GM18868 (cell line): ENCODE measurements around the gene FAM72D.
"Not testable (repeated sequence)": the region's sequence is repeated elsewhere in the genome, so short reads cannot be mapped to it uniquely, and the experiment has no call there.

Source experiments
- ATAC-seq: cut with Tn5 transposase; IDR thresholded peaks from one replicate; pipeline ENCODE4 v1.9.1; 2021; ENCODE audit warnings: mild to moderate bottlenecking, moderate library complexity; ENCODE audit not compliant: unreplicated experiment

FAM72D gene

DNA sequence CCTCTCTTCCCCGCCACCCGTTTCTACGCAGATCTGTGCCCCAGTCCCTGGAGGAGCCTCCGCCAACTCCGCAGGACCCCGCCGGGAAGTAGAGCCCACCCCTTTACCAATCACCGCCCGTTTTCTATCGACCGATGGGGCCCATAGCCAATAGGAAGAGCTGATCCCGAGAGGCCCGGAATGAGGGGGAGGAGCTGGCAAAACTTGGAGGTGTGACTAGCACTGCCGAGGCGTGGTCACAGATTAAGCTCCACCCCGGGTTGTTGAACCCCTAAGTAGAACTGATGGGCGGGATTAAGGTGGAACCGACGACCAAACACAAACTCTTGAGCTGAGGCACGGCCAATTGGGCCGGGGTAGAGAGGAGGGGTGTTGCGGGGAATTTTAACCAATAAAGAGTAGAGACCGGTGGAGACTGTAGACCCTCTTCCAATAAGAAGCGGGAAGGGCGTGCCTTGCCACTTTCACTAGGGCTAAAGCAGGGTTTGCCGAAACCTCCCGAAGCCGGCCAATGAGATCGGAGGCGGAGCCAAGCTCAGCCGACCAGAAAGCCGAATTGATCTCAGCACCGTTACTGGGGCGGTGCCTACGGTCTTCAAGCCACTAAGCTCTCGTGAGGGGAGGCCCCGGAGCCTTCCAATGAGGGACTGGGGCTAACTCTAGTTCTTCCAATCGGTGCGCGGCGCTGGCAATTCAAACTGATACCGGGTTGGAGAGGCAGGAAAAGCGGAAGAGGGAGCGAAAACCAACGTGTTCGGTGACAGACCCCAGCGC, at the start of gene FAM72D, which contains the start of gene SRGAP2B:
Gene FAM72D, plus strand, starts transcription at position 691 of the 774 bp plus-strand sequence. CDS start 874 bp downstream, outside the sequence.
Gene SRGAP2B, minus strand, starts transcription at position 45 of the 774 bp plus-strand sequence. CDS start 2,427 bp downstream, outside the sequence.
- peak; percentile 88 for ATAC-seq

DNA sequence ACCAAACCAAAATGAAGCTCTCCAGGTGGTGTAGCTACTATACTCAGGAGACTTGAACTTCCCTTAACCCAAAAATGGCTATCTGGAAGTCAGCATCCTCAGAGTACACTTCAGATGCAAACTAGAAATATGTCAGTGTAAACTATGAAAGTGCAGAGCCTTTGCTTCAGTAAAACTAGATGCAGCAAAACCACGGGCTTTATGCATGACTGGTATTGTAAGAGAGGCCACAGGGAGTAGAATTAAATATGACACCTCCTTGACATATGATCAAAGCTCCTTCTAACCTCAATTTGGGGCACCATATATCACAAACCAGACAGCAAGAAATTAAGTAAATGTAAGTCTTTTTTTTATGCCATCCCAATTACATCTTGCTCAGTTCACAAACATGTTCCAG, 48.2 kb upstream of the FAM72D start:
- peak; percentile 89 for ATAC-seq

DNA sequence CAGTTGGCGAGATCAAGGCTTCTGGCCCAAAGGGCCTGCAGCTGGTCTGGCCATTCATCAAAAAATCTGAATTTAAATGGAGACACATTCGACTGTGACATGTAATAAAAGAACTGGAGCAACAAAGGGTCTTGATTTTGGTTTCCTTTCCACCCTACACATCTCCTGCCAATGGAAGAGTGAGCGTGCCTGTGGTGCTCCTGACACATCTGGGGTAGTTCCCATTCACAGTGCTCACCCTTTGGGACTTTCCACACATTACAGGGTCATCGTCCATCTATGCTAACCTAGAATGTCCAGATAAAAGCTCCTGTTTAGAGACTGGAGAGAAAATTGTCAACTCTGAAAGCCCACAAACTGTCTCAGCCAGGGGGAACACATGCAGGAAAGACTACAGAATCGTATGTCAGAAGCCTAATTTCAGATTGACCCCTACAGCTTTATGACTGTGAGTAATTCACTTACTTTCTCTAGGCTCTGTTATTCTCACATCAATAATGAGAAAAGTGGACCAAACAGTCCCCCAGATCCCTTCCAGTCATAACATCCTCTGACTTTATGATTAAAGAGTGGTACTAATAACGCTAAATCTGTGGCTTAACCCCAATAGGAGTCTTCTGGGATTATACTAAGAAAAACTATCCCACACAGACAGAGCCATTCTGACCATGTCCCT, 47.5 kb upstream of the FAM72D start:
- not testable (repeated sequence) for ATAC-seq

DNA sequence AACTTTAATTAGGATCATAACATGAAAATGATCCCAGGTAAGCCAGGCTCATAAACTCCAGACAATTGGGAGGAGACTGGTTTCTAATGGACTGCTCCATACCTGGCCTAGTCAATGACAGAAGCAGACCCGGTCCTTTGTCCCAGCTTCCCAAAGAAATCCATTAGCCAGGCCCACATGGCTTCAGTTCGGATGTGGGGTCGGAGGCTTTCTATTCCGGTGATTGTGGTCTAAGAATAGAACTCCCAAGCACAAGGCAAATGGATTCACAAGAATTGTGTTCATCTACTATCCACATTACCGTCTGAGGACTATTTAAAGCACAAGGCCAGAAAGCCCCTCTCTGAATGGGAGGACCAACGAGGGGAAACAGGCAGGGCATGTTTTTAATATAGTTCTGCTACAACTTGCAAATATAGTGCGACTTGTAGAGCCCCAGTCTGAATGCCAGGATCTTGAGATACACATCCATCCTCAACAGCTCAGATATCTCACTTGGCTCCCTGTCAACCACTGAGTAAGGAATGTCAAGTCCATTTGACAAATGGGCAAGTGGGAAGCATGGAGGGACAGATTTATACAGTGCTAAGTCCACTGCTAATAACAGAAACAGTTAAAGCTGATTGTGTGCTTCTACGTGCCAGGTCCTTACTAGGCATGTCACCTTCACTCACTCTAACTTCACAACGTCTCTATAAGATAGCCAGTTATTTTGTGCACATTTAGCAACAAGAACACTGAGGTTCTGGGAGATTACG, 43.6 kb upstream of the FAM72D start:
- not testable (repeated sequence) for ATAC-seq

DNA sequence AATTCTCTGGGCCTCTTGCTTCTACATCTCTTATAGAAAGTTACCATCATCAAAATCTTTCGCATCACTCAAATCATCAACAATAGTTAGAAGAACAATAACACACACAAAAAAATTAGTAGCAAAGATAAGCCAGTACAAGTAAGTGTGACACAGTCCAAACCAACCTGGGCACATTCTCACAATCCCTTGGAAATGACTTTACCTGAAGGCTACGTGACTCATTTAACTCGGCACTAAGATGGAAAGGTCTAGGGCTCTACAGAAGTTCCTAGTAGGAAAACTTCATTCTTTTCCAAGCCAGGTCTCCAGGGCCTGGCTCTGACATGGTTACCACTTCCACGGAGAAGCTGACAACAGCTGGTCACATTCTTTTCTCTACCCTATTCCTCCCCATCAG, 42.3 kb upstream of the FAM72D start:
- not testable (repeated sequence) for ATAC-seq

DNA sequence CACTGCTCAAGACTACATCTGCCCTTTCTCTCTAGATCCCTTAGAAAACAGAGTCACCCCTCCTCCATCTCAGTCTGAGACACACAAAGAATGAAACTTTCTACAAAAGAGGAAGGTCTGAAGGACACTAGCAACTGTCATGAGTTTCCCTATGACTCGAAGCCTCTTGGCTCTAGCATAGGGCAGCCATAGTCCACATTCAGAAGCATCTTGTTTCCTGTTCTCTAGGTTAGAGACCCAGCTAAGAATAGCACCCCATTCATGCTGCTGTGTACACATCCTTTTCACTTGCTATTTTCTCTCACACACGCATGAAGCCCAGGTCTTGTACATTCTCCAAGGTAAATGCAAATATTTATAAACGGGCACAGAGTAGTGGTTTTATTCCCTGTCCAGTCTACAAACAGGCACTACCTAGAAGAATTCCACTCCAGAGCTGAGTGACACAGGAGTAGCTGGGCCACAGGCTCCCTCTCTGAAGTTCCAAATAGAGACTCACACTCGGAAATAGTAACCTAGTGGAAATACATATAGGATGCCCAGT, 40.5 kb upstream of the FAM72D start:
- ATAC-seq = peak; percentile 99

DNA sequence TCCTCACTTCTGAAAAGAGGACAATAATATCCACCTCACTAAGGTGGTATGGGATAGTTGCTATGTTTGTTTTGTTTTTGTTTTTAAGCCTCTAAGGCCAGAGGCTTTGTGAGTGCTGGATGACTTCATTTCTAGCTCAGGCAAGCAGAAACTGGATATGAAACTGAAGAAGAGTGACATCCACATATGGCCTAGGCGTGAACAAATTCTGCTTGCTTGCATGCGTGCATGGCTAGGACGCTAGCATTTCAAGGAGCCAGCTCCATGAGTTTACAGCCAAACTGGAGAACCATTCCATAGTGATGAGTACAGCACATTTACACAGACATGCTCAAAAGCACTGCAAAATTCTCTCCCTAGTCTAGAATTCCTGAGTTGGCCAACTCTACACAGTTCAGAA, 37.6 kb upstream of the FAM72D start:
- peak; percentile 35 for ATAC-seq

DNA sequence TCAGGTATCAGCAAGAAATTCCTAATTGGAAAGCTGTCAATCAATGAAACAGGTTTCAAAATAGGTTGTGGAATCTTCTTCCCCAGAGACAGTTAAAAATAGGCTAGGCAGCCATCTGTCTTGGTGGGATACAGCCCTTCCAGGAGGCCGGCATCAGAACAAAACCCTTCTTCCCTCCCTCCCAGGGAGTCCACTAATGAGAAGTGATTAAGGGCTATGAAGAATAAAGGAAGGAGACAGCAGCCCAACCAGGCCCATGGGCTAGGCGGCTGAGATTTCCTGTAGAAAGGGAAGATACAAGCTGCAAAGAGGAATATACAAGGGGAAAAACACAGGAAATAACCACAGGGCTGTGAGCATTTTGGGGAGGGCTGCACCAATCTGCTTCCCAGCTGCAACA, 32.5 kb upstream of the FAM72D start:
- not testable (repeated sequence) for ATAC-seq

DNA sequence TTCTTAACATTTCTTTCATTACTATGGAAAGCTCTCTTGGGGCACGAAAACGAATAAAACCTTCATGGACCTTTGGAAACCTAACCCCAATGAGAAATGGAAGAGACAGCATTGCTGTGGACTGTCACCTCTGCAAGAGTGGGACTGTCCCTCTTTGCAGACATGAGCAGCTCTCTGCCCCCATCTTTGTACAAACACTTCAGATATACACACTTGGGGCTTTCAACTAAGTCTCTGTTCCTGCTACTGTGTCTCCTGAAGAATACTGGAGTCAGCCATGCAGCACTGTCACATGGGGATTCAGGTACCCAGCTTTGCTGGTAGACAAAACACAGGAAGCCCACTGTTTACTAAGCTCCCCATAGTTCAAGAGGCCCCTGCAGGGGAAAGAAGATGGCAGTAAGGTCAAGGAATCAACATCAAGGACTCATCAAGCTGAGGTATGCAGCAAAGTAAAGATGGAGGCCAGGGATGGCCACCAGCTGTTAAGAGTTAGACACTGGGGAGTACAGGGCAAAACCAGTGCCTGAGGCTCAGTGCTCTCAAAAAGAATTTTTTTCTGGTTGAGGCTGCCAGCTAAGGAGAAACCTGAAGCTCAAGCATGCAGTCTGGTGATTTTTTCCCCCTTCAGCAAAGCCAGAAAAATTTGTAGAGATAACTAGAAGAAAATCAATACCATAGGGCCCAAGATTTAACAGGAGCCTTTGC, 31.7 kb upstream of the FAM72D start:
- ATAC-seq = not testable (repeated sequence)

DNA sequence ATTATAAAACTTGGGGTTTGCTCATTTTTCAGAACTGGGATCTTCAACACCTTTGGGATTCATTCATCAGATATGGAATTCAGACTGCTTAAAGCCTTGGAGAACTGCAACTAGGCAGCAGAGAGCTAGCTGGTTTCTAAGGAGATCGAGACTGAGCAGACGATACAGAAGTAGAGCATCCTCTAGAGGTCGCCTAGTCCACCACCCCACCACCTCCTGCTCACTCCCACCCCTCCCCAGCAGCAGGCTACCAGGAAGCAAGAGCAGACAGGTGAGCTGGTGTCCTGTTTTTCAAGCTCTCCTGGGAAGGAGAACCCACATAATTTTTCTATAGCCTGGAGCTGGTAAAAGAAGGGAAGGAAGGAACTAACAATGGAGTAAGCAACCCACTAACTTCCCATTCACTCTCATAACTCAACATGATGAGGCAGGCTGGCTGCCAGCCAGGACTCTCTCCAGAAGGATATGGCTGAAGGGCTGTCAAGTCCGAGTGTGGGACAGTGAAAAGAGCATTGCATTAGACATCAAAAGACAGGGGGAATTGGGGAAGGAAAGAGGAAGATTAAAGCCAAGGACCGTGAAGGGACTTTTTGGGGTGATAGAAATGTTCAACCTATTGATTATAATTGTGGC, 30.5 kb upstream of the FAM72D start:
- peak; percentile 86 for ATAC-seq

DNA sequence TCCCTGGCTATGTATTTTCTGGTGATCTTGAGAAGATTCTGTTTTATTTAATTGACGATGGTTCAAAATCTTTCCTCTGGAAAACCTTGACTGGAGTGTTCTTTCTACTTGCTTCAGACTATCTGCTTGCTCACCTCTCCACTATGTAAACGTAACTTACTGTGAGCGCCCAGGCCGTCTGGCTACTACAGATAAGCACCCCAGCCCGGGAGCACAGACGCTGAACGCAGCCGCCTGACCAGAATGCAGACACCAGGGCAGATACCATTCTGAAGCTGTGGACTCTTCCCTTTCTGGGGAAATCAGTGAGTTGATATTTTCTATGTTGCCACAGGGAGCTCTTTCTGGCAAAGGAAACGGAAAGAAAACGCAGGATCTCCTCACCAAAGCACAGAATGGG, 29.3 kb upstream of the FAM72D start:
- ATAC-seq = not testable (repeated sequence)

DNA sequence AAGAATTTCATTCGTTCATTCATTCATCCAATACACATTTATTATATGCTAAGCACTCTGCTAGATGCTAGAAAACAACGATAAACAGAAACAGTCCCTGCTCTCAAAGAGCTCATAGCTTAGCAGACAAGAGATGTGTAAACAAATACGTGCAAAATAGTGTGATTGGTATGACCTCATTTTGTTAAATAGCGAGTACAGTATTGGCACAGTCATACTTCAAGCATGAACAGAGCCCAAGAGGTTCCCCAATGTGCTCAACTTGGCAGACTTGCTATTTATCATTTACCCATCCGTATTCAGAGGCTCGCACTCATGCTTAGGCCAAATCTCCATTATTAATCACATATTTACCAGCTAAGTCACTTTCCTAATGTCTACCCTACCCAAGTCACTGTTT, 24.2 kb upstream of the FAM72D start:
- ATAC-seq = not testable (repeated sequence)

DNA sequence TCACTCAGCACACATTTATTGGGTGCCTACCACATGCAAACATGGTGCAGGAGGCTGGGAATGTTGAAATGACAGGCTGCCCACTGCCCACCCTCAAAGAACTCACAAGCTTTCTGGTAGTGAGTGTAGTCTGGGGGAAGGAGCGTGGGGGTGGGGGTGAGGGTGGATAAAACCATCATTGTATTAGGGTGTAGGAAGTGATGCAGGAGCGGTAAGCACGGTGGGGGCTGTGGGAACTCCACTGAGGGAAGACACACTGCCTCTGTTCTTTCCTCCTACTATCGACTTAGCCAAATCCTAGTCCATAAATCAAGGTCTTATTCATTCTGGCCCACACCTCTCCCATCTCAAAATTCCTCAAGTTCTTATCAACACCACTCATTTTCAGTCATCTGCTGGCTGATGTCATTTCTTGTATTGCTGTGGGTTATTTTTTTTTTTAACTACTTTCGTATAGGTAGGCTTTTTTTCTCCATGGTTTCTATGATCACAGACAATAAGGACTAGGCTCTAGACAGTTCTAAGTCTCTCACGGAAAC, 21.7 kb upstream of the FAM72D start:
- not testable (repeated sequence) for ATAC-seq

DNA sequence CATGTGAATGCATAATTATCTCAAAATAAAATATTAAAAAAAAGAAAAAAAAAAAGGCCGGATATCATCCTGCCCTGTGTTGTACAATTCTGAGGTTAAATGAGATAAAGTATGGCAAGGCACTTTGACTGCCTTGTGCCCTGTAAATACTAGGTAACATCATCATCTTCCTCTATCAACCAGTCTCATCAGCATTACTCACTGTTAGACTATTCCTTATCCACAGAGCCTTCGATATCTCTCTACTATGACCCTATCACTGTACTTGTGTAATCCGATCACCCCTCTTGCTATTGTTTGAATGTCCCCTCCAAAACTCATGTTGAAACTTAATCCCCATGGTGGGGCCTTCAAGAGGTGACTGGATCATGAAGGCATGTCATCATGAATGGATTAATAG, 18.9 kb upstream of the FAM72D start:
- ATAC-seq = not testable (repeated sequence)

DNA sequence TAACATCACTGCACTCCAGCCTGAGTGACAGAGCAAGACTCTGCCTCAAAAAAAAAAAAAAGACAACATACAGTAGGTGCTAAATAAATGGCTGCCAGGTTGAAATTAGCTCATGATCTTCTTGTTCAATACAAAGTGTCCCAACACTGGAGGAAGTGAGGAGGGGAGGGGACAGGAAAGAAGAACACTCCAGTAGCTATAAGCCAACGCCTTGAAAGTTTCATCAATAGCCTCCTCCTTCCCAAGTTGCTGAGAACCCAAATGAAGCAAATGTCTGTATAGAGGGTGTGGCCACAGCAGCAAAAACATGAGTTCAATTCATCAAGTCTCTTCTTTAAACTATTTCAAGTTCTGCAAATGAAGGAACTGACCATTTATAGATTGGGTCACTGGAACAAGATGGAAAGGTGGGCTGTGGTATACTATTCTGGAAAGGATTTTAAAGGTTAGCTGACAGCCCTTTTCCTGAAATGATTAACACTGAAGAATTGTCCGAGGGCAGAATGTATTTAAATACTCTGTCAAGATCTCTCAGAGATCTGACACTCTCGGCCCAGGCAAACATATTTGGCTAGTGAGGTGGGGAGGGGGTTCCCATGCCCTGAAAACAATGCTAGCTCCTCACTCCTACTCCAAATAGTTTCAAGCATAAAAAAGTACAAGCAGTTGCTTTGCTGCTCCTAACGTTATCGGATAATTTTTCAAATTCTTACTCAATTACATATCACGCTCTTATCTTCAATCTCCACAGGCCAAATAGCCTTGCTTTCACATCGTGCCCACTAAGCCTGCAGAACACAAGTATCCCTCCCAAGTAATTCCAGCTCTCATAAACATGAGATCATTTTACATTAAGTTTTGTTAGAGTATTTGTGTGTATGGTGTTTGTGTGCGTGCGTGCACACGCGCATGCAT, 17.6 kb upstream of the FAM72D start:
- ATAC-seq = not testable (repeated sequence)

DNA sequence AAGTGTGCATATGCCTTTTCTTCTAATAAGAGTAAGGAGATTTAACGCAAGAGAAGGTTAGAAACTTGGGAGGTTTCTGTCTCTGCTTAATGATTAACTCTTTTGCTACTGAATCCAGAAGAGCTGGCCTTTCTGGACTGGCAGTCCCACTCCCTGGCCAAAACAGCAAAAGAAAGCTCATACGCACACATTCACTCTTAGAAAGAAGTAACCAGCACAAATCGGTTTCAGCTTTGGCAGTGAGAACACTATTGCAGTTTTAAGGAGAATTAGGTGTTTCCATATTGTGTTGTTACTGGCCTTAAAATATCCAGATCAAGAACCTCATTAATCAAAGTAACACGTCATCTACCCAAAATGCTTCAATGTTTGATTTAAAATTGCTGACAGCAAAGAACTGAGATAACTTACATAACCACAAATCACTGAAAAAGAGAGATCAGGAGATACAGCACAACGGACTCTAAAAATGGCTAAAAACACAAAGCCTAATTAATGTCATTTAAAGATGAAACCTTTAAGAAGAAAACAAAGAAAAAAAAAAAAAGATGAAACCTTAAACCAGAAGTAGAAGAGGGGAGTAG, 16.9 kb upstream of the FAM72D start:
- not testable (repeated sequence) for ATAC-seq

DNA sequence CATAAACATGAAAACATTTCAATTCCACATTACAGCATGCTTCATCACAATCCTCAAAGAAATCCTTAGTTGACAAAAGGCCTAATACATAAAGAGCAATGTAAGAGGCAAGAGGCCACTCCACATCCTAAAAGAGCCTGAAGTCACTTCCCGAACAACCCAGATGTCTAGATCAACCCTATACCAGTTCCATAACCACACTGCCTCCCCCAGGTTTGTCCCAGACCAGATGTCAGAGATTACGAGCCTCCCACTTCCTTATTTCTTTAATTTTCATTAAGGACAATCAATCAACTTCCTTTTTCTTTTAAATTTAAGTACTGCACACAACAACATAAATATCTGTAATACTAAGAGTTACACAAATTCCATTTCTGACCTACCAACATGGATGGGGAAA, 16.0 kb upstream of the FAM72D start:
- not testable (repeated sequence) for ATAC-seq

DNA sequence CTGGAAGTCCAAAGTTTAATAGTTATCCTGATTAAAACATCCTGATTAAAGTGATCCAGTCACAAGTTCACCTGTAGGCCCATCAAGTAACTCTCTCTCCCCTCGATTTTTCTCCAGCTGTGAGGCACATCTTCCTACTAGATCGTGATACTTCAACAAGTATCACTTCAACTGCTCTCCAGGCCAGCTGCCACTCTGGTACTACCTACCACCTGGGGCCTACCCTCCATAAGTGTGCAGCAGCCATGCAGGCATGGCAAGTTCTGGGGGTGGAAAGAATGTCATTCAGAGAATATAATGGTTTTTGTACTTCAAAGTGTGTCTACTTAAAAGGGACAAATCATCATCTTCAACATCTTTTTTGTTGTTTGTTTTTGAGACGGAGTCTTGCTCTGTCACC, 15.6 kb upstream of the FAM72D start:
- ATAC-seq = not testable (repeated sequence)
